ENCODE data around the gene NR6A1. TPM values are rescaled to one million over a fixed set of nuclear protein-coding genes. Genes with fewer than 3 reads are reported as not detected.

NR6A1 gene
- total and polyA plus RNA-seq, 2 experiments from 2014 or later = 44.2 to 139 TPM

DNA sequence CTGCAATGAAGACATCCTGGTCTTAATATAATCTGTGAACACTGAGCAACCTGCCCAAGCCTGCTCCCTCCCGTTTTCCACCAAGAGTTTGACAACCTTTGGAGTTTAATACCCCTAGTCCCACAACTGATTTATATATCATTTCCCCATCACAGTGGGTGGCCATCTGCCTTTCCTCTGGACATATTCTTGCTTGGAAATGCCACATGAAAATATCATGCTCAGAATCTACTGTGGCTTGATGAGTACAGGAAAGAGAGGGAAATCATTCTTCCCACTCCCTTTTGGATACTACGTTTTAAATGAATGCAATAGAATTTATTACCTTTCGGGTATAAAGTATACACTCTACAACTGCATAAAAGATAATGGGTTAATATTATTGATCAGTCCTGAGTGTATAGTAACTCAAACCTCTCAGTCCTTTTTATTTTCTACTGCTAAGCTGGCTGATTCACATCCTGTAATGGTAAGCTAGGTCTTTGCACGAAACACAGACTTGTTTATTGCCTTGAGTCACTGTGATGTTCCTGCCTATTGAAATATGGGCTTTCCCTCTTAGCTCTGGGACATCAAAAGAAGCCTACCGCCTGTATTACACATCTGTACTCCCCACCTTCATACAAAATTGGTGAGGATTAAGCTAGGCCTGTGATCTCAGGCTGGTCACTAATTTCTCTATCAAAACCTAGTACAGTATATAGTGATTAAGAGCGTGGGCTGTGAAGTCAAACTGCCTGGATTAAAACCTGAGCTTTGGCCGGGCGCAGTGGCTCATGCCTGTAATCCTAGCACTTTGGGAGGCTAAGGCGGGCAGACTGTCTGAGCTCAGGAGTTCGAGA lies 196.4 kb downstream of the NR6A1 start (continued):
- TF ChIP-seq EZH2 (IDR thresholded peaks at IDR 0.05; ENCODE audit: low read depth, unreplicated experiment) = no peak
- no peak for TF ChIP-seq CTCF (conservative IDR thresholded peaks at IDR 0.05; ENCODE audit: low read depth in 2 of 2)
- no peak for TF ChIP-seq REST (IDR thresholded peaks at IDR 0.05; ENCODE audit: unreplicated experiment)
- no peak for TF ChIP-seq ETS1 (IDR thresholded peaks at IDR 0.05)

DNA sequence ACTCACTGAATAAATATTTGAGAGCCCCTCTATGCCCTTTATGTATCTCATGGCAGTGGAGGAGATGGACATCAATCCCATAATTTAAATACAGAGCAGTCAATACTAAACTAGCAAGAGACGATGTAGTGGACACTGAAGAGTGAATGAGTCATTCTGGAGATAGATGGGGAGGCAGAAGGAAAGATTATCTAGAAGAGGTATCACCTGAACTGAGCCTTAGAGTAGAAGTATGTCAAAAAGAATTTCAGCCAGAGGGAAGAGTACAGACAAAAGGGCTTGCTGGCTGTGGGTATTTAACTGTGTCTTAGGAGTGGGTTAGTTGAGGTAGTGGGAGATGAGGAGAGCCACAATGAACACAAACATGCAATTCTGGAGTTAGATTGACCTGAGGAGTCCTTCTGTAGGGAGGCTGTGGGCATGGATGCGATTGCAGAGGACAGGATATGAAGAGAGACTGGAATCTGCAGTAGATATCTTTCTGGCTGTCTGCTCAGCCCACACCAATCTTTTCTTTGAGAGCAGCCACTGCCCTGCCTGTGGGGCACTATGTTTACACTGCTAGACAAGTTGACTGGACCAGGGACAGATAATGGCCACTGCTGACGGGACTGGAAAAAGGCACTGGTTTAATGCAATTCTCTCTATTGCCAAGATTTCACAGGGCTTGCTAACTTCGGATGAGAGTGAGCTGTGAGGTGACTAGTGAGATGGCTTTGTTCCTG lies 200.0 kb downstream of the NR6A1 start:
- peak overlapping the region; percentile 15; the same call in 1 of the 2 replicates for H3K27ac Mint-ChIP-seq
- H3K4me1 Mint-ChIP-seq = peaks cover 63% of the 10 kb centered on the region
- peaks cover 39% of the 10 kb centered on the region for H3K4me1 ChIP-seq (ENCODE audit: insufficient read depth)
- no peaks in the 10 kb centered on the region for H4K20me1 ChIP-seq (replicated peaks; ENCODE audit: insufficient read depth)
- H3K4me3 ChIP-seq = no peak overlapping the region
- H2AFZ ChIP-seq = no peak overlapping the region
- no peaks in the 10 kb centered on the region for H3F3A ChIP-seq (replicated peaks; ENCODE audit: low read depth)
- DNase-seq (ENCODE audit: low spot score) = no peak
- no peak overlapping the region for H3K4me2 ChIP-seq
- H3K36me3 ChIP-seq (ENCODE audit: insufficient read depth) = no peaks in the 10 kb centered on the region
- no peak overlapping the region for H3K4me3 Mint-ChIP-seq
- H3K27me3 ChIP-seq (ENCODE audit: insufficient read depth) = no peaks in the 10 kb centered on the region
- H3K27me3 Mint-ChIP-seq (ENCODE audit: insufficient read depth, low read depth, poor library complexity) = peaks cover 7% of the 10 kb centered on the region
- H3K27ac ChIP-seq (ENCODE audit: low read depth) = no peak overlapping the region
- H3K9me2 ChIP-seq (ENCODE audit: insufficient read depth) = no peaks in the 10 kb centered on the region
- H3K79me2 ChIP-seq (replicated peaks; ENCODE audit: insufficient read depth) = peaks cover 19% of the 10 kb centered on the region
- no peaks in the 10 kb centered on the region for H3K9me3 Mint-ChIP-seq
- H3K36me3 Mint-ChIP-seq (ENCODE audit: low read depth) = peaks cover 6% of the 10 kb centered on the region; the same call in 1 of the 3 replicates
- no peak for ATAC-seq
- TF ChIP-seq ZNF331 (CRISPR knock-in tag; IDR thresholded peaks at IDR 0.05; ENCODE audit: low read depth) (no peak), POLR2AphosphoS5 (IDR thresholded peaks at IDR 0.05; ENCODE audit: low read depth) (no peak), ETS1 (IDR thresholded peaks at IDR 0.05) (no peak), EZH2phosphoT487 (IDR thresholded peaks at IDR 0.05; ENCODE audit: unreplicated experiment) (no peak), CREB1 (CRISPR knock-in tag; IDR thresholded peaks at IDR 0.05; ENCODE audit: low read depth) (no peak), JUNB (IDR thresholded peaks at IDR 0.05; ENCODE audit: unreplicated experiment) (no peak)
